ENCODE measurements around the gene PVALEF.

Gene PVALEF

DNA sequence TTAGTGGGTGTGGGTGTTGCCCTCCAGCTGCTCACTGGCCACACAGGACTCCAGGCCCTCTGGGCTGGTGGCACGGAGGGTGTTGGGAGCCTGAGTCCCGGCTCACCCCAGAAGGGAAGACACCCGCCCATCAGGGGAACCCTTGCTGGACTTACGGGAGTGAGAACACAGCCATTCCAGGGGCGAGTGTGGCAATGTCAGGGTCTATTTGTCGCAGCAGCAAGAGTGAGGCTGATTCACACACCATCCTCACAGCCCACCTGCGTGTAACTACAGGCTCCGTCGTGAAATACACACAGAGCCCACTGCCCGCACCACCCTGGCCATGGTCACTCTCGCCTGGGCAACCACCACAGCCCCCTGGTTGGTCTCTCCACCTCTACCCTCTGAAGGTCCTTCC, 18.5 kb downstream of the PVALEF start:
- no peak for DNase-seq (ENCODE audit: low read depth)

DNA sequence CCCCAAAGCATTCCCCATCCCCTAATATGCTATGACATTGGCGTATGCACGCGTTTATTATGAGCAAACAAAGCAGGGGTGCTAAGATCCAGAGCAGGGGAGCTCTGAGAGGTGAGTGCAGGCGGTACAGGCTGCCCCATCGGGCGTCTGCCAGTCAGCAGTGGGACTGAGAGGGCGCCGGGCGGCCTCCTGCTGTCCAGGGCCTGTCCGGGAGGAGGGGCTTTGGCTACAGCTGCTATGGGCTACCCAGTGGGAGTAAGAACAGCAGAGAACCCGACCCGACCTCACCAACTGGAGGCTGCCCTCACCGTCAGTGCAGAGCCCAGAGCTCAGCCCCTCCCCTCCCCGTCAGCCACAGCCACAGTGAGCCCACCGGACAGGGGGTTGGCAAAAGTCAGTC, 19.2 kb downstream of the PVALEF start:
- no peak for DNase-seq (ENCODE audit: low read depth)

DNA sequence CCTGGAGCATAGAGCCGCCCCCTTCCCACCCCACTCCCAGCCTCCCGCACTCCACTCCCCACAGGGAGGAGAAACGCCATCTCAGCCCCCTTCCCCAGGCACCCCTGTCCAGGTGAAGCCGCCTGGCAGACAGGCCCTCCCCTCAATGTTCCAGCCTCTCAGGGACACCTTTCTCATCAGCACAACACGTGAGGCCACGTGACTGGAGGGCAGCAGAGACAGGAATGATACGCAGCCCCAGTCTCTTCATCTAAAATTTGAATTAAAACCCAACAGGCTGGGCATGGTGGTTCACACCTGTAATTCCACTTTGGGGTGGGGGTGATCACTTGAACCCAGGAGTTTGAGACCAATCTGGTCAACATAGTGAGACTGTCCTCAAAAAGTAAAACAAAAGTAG, 20.9 kb downstream of the PVALEF start:
- no peak for DNase-seq (ENCODE audit: low read depth)

DNA sequence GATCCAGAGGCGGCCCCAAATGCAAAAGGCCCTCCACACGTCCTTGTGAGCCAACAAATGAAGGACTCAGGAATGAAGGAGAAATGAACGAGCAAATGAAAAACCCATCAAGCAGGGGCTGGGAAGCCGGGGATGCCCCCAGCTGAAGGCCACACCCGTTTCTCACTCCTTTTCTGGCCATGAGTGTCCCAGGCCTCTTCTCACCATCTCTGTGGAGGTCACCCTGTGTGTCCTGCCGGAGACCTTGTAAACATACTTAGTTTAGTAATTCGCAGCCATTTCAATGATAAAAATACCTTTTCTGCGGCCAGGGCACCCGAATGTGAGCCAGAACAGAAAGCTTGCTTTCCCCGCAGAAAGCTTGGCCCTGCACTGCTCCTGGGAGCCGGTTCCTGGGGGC, 21.8 kb downstream of the PVALEF start:
- DNase-seq (ENCODE audit: low read depth): no peak

DNA sequence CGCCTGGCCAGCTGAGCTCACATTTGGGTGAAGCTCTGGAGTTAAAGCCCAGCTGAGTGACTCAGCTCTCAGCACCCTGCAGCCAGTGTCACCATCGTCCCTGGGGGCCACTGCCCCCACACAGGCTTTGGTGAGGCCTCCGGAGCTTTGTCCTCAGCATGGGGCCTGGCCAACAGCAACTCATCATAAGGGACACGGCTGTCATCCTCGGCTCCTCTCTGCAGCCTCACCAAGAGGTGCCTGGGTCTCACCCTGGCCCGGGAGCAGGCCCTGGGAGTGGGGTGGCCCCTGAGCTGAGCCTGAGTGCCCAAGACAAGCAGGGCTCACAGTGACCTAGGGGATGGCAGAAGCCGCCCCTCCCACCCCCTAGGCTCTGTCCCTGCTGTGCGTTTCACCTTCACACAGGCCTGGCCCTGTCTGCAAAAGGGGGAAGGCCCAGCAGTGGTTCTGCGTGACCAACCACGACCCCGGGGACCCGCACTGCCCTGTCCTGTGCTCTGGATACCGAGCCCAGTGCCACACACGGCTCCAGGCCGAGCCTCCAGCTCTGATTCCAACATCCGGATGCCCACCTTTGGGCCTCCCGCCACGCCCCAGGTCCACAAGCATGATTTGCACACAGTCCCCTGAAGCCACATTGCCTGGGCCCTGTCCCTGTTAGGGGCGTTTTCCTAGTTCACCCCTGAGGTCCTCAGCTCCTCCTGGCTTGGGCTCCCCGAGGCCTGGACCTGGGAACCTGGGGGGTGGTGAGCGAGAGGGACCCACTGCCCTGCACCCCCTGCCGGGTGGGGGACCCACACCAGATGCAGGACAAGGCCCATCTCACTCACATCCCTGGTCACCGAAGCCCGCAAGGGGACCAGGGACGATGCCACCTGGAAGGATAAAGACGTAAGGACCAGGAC, 22.5 kb downstream of the PVALEF start:
- no peak for DNase-seq (ENCODE audit: low read depth)

DNA sequence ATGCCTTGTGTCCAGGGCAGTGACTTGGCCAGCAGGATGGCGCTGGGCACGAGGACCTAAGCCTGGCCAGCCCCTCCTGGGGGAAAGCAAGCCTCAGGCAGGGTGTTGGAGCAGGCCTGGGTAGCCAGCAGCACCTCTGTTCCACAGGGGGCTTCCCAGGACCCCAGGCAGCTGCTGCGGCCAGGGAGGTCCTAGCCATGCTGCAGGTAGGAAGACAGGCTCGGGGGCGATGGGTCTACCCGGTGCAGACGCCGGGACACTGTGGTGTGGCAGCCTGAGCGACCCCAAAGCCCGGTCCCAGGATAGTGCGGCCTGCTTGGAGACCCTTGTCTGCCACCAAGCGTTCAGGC, 23.2 kb downstream of the PVALEF start:
- no peak for DNase-seq (ENCODE audit: low read depth)

DNA sequence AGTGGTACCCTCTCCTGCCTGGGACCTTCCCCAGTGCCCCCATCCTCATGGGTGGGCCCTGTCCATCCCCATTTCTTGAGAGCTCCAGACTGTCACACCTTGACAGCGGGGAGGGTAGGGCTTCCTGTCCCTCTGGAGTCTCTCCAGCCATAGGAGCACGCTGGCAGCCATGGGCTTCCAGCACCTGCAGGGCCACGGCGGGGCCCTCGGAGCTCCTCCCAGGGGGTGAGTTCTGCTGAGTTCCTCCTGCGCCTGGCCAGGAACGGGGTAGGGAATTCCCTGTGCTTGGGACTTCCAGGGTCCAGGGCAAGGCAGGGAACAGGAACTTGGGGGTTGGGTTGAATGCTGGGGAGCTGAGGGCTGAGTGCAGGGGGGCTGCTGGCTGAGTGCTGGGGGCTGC, 23.7 kb downstream of the PVALEF start:
- DNase-seq (ENCODE audit: low read depth): no peak

DNA sequence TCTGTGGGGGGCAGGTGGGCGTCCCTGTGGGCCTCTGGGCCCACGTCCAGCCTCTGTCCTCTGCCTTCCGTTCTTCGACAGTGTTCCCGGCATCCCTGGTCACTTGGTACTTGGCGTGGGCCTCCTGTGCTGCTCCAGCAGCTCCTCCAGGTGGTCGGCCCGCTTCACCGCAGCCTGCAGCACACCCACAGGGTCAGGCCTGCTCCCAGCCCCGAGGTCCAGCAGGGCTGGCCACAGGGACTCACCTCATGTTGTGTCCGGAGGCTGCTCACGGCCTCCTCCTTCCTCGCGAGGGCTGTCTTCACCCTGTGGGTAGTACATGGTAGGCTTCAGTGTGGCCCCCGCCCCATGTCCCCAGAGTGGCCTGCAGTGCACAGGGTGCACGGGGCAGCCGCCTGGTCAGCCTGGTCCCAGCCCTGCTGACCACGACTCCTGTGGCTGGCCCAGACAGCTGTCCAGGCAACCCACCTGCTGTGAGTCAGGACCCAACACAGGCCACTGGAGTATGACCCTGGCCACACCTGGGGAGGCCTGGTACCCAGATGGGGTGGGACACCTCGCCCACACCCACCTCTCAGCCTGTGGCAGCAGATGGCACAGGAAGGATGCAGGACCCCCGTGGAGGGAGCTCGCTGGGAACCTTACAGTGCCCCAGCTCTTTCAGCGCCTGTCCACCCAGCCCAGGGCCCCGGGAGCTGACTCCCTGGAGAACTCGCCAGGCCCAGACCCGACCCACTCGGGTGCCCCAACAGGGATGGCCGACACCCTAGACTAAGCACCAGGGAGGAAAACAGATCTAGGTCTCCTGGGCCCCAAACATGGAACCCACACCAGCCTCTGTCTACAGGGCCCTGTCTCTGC, 24.6 kb downstream of the PVALEF start:
- DNase-seq (ENCODE audit: low read depth): no peak

DNA sequence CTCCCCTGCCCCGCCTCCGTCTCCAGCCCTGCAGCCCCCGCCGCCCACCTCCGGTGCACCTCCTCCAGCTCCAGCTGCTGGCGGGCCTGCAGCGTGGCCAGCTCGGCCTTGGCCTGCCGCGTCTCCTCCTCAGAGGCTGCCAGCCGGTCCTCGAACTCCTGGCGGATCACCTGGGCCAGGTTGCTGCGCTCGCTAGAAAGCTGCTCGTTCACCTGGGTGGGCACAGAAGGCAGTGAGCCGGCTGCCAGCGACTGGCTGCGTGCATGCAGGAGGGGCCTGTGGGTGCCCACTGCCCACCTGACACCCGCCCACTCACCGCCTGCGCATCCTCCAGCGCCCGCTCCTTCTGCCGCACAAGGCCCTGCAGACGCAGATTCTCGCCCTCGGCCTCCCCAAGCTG, 25.3 kb downstream of the PVALEF start:
- DNase-seq (ENCODE audit: low read depth): no peak

DNA sequence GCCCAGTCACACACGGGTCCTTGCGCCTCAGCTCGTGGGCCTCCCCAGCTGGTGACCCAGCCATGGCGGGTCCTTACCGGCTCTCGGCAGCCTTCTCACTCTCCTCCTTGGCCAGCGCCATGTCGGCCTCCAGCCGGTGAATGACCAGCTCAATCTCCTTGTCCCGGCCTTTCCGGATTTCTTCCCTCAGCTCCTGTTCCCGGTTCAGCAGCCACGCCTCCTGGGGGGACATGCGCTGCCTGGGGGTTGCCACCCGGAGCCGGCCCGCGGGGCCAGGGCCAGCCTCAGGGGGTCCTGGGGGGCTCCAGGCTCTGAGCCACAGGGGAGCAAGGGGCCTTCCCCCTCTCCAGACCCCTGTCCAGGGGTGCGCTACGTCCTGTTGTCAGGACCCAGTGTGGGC, 25.8 kb downstream of the PVALEF start:
- DNase-seq (ENCODE audit: low read depth): no peak

DNA sequence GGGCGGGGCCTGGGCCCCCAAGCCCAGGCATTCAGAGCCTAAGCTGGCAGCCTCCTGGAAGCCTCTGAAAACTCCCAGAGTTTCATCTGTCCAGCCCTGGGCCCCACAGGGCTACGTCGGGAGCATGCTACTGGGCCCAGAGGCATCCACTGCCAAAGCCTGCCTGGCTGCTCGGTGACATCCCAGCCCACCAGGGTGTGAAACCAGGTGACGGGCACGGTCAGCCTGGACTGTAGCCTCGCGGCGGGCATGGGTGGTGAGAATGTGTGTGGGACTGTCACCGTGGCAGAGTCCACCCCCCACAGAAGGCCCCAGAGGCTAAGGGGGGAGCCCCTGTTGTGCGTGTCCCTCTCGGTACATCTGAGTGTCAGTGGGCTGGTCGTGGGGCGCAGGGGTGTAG, 26.3 kb downstream of the PVALEF start:
- DNase-seq (ENCODE audit: low read depth): no peak

DNA sequence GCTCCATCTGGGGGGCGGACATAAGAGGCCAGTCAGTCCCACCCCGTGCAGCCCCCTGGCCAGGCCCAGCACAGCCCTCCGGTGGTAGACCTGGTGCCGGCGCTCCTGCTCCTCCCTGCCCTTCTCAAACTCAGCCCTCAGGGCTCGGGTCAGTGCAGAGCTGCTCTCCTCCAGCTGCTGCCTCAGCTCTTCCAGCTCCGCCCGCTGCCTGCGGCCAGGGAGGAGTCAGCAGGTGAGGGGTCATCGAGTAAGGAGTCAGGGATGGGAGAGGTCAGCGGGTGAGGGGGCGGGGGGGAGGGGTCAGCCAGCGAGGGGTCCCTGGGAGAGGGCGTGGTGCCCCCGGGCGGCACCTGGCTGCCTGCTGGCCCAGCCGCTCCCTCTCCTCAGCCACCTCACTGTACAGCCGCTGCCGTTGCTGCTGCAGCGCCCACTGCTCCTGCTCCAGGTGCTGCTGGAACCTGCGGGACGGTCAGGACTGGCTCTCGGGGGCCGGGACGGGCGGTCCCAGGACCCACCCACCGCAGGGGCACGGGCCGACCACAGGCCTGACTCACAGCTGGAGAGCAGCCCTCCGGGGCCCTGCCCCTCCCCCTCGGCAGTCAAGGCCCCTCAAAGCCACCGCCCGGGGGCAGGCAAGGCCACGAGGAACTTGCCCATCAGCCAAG, 27.2 kb downstream of the PVALEF start:
- no peak for DNase-seq (ENCODE audit: low read depth)

DNA sequence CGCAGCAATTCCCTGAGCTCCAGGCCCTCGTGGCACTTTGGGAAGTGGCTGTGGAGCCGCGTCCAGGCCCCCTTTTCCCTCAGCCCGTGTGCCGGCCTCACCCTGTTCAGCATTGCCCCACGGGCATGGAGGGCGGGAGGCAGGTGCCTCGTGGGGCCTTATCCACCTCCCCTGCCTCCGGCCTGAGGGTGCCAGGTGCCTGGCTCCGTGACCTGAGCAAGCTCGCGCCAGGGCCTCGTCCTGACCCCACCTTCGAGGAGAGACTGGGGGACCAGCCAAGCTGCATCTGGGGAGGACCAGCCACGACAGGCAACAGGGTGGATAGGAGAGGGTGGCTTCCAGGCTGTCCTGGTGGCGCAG, 27.7 kb downstream of the PVALEF start:
- DNase-seq (ENCODE audit: low read depth): no peak

DNA sequence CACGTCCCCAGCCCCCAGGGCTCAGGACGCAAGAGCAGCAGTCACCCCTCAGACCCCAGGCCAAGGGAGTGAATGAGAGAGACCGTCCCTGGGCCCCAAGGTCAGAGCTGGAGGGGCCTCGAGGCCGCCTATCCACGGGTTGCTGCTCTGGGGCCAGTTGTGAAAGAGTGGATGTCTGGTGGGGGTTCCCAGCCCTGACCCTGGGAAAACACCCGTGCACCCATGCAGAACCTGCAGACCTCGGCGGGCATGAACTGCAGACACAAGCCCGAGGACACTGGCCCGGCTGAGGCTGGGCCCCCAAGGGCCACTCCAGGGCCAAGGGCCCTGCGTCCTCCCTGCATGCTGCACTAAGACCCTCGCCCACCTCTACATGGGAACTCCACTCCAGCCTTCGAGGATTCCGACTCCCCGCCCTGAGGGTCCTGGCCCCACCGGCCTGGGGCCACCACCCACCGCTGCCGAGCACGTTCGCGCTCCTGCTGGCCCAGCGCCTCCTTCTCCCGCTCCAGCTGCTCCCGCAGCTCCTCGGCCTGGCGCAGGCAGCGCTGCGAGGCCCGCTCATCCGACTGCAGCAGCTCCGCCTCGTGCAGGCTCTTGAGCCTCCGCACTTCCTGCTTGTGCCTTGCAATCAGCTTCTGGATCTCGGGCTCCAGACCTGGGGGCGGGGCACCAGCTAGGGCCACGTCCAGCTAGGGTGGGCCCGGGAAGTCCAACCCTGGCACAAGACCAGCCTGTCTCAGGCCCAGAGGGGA, 28.3 kb downstream of the PVALEF start:
- no peak for DNase-seq (ENCODE audit: low read depth)

DNA sequence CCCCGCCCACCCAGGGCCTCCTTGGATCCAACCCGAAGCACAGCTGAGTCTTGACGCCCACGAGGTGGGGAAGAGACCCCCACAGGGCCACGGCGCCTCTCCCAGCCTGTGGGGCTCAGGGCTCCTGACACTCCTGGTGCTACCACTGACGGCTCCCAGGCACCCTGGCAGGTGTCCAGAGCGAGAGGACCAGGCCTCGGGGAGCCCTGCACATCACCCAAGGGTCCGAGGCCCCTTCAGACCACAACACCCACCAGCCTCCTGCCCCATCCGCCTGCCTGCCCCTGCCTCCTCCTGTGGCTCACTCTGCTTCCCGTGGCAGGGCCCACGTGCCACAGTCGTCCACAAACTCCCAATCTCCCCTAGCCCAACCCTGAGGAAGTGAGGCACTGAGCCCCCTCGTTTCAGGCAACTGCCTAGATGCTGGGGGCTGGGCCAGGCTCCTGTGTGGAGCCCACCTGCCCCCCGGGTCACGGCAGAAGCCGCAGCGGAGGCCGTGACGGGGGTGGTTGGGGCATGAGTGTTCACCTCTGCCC, 29.0 kb downstream of the PVALEF start:
- no peak for DNase-seq (ENCODE audit: low read depth)

DNA sequence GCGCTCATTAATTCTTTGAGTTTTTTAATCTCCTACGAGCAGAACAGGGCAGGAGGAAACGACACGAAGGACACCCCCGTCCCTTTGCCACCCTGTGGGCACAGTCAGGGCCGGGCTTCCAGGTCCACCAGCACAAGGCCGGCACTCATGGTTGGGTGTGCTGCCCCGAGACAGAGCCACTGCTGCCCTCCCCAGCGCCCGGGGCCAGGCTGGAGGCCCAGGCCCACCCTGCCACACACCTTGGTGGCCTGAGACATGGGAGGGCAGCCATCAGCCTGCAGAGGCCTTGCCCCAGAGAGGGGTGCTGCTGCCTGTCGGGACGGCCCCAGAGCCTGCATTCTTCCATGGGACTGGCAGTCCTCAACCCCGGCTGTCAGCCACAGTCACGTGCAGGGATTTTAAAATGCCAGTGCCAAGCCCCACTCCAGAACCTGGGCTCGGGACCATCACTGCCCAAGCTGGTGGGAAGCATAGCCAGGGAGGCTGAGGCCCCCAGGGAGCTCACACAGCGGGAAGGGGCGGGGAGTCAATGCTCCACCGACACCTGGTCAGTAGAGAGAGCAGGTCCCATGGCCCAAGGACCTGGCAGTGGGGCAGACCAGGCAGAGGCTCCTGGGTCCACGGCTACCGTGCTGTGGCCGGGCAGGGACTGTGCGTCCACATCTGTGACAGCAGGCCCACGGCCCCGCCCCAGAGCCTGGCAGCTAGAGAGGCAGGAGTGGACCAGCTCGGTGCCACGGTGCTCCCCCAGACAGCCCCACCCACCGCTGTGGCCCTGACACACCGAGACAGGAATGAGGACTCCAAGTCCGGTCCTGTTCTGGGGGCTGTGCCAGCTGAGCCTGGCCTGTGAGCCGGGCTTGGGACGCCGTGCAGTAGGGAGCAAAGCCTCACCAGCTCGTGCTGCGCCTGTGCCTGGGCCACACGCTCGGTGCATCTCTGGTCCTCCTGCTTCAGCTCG, 29.9 kb downstream of the PVALEF start:
- DNase-seq (ENCODE audit: low read depth): no peak

DNA sequence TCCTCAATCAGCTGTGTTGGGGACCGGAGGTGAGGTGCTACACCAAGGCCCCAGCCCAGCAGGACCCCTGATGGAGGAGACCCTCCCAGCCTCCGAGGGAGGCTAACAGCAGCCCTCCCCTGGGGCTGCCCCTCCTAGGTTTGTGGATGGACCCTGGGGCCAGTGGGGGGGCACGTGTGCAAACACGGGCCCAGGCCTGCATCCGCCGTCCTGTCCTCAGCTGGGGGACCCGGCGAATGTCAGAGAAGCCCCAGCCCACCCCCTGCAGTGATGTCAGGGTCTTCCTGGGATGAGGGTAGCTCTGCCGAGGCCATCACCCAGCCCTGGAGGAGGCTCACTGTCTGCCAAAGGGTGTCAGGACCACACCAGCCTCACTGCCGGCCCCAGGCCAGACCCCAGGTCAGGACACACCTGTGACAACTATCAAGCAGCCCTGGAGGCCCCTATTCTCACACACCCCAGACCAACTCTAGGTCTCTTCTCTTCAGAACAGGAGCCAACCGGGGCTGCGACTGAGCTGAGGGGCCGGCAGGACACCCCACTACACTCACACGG, 30.7 kb downstream of the PVALEF start:
- no peak for DNase-seq (ENCODE audit: low read depth)

DNA sequence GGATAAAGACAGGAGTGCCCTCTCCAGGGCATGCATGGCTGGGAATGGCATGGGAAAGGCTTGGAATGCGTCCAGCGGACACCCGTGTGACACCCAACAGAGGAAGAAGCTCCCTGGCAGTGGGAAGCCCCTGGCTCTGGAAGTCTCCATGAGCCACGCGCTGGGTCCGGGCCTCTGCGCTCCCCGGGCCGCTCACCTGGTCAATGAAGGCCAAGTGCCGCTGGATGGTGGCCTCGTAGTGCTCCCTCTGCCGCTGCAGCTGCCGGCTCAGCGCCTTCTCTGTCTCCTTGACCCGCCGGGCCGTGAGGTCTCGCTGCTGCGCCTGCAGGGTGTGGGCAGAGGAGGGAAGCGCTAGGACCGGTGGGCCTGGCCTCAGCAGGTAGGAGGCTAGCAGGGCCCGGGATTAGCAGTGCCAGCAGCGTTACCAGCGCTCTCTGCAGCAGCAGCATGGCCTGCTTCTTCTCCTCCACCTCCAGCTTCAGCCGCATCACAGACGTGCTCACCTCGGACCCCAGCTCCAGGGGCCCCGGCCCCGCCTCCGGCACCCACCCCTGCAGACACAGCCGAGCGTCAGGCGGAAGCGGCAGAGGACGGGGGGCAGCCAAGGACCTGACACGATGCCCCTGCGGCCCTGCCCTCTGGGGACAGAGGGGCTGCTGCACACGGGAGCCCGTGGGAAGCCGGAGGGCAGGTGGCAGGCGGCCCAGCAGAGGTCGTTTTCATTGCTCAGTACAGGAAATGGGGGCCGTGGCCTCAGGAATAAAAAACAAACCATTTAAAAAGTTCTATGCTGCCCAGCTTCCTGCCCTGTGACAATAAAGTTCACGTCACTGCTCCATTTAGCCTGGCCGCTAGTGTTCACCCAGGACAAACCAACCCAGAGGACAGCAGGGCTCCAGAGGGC, 31.4 kb downstream of the PVALEF start:
- no peak for DNase-seq (ENCODE audit: low read depth)

DNA sequence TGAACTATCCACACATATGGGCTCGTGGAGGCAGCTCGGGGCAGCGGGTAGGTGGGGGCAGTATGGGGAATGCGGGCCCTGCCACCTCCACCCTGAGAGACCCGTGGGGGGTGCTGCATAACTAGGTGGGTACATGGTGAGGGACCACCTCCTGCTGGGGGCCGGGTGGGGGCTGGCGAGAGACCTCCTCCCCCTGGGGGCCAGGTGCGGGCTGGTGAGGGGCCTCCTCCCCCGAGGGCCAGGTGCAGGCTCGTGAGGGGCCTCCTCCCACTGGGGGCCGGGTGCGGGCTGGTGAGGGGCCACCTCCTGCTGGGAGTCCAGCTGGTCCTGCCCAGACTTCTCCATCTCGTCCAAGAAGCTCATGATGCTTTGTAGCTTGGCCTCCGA, 32.1 kb downstream of the PVALEF start:
- DNase-seq (ENCODE audit: low read depth): no peak
